Bronchial epithelial cell (primary cell): ENCODE measurements around the gene MRPL21. TPM values are rescaled to one million over a fixed set of nuclear protein-coding genes. Genes with fewer than 3 reads are reported as not detected.
A peak's percentile ranks its signal among the peaks of the same experiment; 100 is the strongest.

ENCODE experiments used
- DNase-seq: peaks from one replicate; pipeline ENCODE4 v3.0.0-alpha.2; 2010; ENCODE audit warnings: low read depth
- FAIRE-seq: peaks from 2 replicates; lab custom pipeline; 2011; peaks lifted over from hg19 to GRCh38; lab: Jason Lieb, UNC
- H3K27me3 ChIP-seq: 2 replicates; pipeline ENCODE4 v1.5.1; 2011; ENCODE audit warnings: low read length; ENCODE audit not compliant: control insufficient read depth, insufficient read depth
- H3K36me3 ChIP-seq: 2 replicates; pipeline ENCODE4 v1.5.1; 2011; ENCODE audit warnings: low read length; ENCODE audit not compliant: control insufficient read depth, insufficient read depth
- H3K4me3 ChIP-seq: 2 replicates; pipeline ENCODE4 v1.5.1; 2011; ENCODE audit warnings: mild to moderate bottlenecking, low read depth, low read length, control low read depth
- CTCF ChIP-seq: IDR thresholded peaks from 2 replicates; pipeline ENCODE4 v1.5.1; 2011; ENCODE audit warnings: mild to moderate bottlenecking, moderate library complexity, low read length, control low read depth, inconsistent platforms; ENCODE audit not compliant: insufficient read depth, severe bottlenecking
- total RNA-seq: library from RNA; depleted of rRNA; stranded (reverse); fragments of >200 nt; gene quantifications from 2 replicates; pipeline ENCODE4 v1.2.1, GENCODE V29; 2014

Gene MRPL21
- total RNA-seq, 1 donor from 2014 or later, result 65.0 TPM

DNA sequence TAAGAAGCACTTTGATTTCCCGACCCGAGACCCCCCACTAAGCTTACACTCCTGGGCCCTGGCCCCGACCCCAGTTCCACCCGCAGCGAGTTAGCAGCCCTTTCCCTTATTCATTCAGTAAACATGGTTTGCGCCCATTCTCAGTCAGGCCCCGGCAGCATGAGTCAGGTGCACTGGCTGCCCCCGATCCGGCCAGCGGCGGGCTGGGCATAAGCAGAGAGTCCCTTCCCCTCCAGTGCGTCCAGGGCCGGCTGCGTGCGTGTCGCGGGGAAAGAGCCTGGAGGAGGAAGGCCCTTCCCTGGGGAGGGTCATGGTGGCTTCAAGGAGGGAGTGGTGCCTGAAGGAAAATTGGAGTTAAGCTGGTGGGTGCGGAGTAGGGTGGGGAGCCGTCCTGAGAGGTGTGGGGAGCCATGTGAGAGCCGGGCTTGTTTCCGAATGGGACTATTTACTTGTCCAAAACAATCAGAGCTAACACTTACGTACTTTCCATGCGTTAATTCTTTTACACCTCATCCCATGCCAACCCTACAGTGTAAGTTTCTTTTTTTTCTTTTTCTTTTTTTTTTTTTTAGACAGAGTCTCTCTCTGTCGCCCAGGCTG is 716 bp upstream of the MRPL21 start:
- H3K36me3 ChIP-seq, result peaks cover 15% of the 10 kb centered on the region
- DNase-seq (peak; percentile 29), FAIRE-seq (no peak)
- H3K27me3 ChIP-seq, result no peaks in the 10 kb centered on the region
- H3K4me3 ChIP-seq, result peak overlapping the region; percentile 86
- no peak for TF ChIP-seq CTCF

DNA sequence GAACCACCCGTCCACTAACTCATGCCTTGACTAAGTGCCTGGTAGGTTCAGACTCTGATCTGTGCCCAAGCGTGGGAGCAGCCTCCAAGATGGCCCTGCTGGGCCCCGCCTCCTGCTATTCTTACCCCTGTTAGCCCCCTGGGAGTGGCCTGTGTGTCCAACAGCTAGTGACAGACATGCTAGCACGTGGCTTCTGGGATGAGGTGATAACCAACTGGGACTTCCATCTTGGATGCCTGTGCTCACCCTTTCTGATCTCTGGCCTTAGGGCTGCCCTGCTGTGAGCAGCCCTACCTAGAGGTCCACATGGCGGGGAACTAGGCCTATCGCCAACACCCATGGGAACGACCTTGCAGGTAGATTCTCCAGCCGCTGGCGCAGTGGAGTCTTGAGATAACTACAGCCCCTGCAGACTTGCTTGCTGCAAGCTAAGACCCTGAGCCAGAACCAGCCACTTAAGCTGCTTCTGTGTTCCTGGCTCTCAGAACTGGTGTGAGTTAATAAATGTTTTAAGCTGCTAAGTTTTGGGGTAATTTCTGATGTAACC is 2.7 kb downstream of the MRPL21 start:
- DNase-seq, result no peak
- H3K4me3 ChIP-seq, result no peak overlapping the region
- no peaks in the 10 kb centered on the region for H3K27me3 ChIP-seq
- no peak for TF ChIP-seq CTCF
- peaks cover 15% of the 10 kb centered on the region for H3K36me3 ChIP-seq
- no peak for FAIRE-seq

DNA sequence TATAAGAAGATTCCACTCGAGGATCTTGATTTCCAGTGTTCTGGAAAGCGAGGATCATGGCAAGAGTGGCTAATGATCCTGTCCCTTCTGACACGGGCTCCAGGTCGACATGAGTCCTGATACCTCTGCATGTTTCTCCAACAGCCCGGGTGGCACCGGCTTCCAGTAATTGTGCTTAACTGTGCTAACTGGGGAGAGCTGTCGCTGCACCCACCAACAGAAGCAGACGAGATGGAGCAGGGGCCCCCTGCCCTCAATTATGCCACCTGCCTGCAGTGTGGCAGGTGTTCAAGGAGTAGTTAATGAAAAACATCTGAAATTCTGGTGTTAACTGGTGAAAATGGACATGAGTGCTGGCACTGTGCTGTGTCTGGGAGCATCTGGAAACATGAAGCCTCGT is 6.2 kb downstream of the MRPL21 start:
- Histone ChIP-seq H3K4me3 (no peak overlapping the region), H3K27me3 (no peaks in the 10 kb centered on the region), H3K36me3 (peaks cover 20% of the 10 kb centered on the region)
- FAIRE-seq (no peak), DNase-seq (no peak)
- no peak for TF ChIP-seq CTCF

- H3K36me3 ChIP-seq, result peaks cover 22% of the 10 kb centered on the region
- FAIRE-seq (no peak), DNase-seq (no peak)
- no peak overlapping the region for H3K4me3 ChIP-seq
- no peak for TF ChIP-seq CTCF
- H3K27me3 ChIP-seq, result no peaks in the 10 kb centered on the region
These were observed 7.3 kb downstream of the MRPL21 start for GRCh38 chr11:68896171-68896959.

DNA sequence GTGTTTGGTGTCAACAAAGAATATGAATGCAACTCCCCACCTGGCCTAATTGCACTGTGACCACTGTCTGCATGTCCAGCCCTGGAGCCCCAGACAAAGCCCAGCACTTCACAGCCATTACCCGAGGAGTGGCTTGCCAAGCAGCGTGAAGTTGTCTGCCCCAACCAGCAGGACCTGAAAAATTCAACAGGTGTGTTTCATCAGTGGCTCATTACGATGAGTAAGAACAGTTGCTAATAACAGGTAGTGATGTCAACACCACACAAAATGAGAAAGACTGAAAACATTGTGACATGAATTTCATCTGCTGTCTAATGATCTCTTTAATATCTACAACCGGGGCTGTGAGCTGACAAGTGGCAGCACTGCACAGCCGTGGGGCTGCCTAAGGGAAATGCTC is 10.3 kb downstream of the MRPL21 start:
- Histone ChIP-seq H3K27me3 (no peaks in the 10 kb centered on the region), H3K36me3 (peaks cover 25% of the 10 kb centered on the region), H3K4me3 (no peak overlapping the region)
- FAIRE-seq (peak; percentile 60), DNase-seq (peak; percentile 69)
- no peak for TF ChIP-seq CTCF
